Progenitor cell of endocrine pancreas (in vitro differentiated cells): ENCODE results near the gene CDC42BPB. TPM values are rescaled to one million over a fixed set of nuclear protein-coding genes. Genes with fewer than 3 reads are reported as not detected.

Experiments
- DNase-seq: peaks from one replicate; pipeline ENCODE4 v3.0.0; 2021; ENCODE audit warnings: low spot score; ENCODE audit not compliant: unreplicated experiment
- H3K27ac Mint-ChIP-seq: 2 replicates; pipeline ENCODE4 v1.8.0; 2021; ENCODE audit warnings: mild to moderate bottlenecking, moderate library complexity, mixed read lengths
- H3K27me3 Mint-ChIP-seq: 2 replicates; pipeline ENCODE4 v1.8.0; 2021; ENCODE audit warnings: mixed read lengths
- H3K36me3 Mint-ChIP-seq: 2 replicates; pipeline ENCODE4 v1.8.0; 2022; ENCODE audit warnings: mixed read lengths; ENCODE audit not compliant: insufficient read depth
- H3K4me1 Mint-ChIP-seq: 2 replicates; pipeline ENCODE4 v1.8.0; 2021; ENCODE audit warnings: low read depth, mixed read lengths
- H3K4me3 Mint-ChIP-seq: 2 replicates; pipeline ENCODE4 v1.8.0; 2021; ENCODE audit warnings: low read depth, mild to moderate bottlenecking, moderate library complexity, mixed read lengths
- H3K9me3 Mint-ChIP-seq: 2 replicates; pipeline ENCODE4 v1.8.0; 2021; ENCODE audit warnings: low read depth, mixed read lengths
- total RNA-seq: library from RNA; stranded (reverse); gene quantifications from 2 replicates; pipeline ENCODE4 v1.2.1, GENCODE V29; 2021
- TF ChIP-seq, protein P1 (sequence below): fragments of 200-600 bp; sonication (generic); IDR thresholded peaks from one replicate; pipeline ENCODE4 v1.5.0; 2021; ENCODE audit warnings: antibody characterized with exemption, mild to moderate bottlenecking; ENCODE audit not compliant: unreplicated experiment

CDC42BPB gene
- total RNA-seq, 1 donor from 2014 or later = 105 TPM

DNA sequence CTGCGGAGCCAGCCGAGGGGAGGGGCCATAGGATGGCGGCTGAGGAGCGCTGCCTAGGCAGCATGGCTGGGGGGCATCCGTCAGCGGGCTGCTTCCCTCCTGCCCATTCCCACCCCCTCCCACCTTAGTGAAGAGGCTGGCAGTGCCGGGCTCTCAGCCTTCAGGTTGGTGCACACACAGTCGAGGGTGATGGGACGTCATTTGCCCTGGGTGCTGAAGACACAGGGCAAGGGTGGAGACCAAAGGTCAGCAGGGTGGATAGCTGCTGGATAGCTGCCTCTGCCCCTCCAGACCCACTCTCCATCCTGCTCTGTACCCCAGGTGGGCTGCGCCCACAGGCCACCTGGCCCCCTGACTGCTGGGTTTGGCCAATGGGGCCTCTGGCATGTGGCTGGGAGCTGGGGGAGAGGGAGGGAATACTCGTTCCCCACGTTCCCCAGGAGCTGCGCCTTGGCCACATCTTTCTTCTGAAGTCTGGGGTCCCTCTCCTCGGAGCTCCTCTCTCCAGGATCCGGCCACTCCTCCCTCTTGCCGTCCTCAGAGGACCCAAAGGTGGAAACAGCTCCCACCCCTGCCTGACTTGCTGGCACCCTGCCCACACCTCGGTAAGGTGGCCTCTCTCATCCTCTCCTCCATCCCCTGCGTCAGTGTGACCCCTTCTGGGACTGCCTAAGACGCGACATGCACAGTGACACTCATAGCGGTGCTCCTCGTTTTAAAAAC, 11.2 kb upstream of the CDC42BPB start:
- TF ChIP-seq, protein P1, sequence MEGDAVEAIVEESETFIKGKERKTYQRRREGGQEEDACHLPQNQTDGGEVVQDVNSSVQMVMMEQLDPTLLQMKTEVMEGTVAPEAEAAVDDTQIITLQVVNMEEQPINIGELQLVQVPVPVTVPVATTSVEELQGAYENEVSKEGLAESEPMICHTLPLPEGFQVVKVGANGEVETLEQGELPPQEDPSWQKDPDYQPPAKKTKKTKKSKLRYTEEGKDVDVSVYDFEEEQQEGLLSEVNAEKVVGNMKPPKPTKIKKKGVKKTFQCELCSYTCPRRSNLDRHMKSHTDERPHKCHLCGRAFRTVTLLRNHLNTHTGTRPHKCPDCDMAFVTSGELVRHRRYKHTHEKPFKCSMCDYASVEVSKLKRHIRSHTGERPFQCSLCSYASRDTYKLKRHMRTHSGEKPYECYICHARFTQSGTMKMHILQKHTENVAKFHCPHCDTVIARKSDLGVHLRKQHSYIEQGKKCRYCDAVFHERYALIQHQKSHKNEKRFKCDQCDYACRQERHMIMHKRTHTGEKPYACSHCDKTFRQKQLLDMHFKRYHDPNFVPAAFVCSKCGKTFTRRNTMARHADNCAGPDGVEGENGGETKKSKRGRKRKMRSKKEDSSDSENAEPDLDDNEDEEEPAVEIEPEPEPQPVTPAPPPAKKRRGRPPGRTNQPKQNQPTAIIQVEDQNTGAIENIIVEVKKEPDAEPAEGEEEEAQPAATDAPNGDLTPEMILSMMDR = no peak
- Mint-ChIP-seq H3K27ac (no peak overlapping the region), H3K27me3 (no peaks in the 10 kb centered on the region), H3K9me3 (no peaks in the 10 kb centered on the region), H3K4me1 (no peaks in the 10 kb centered on the region), H3K36me3 (no peaks in the 10 kb centered on the region), H3K4me3 (no peak overlapping the region)
- no peak for DNase-seq

DNA sequence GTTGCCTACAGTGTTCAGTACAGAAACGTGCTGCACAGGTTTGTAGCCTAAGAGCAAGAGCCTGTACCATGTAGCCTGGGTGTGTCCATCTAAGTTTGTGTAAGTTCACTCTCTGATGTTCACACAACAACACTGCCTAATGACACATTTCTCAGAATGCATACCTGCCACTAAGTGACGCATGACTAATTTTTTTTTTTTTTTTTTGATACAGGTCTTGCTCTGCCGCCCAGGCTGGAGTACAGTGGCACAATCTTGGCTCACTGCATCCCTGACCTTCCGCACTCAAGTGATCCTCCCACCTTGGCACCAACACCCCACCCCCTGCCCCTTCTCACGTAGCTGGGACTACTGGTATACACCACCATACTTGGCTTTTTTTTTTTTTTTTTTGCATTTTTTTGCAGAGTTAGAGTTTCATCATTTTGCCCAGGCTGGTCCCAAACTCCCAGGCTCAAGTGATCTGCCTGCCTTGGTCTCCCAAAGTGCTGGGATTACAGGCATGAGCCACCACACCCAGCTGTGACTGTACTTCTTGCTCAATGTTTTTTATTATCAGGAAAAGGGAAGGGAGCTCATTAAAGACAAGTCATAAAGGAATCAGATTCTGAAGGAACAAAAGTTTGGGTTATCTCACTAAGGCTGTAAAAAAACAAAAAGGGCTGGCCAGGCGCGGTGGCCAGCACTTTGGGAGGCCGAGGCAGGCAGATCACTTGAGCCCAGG, 10.0 kb upstream of the CDC42BPB start:
- H3K4me1 Mint-ChIP-seq = no peaks in the 10 kb centered on the region
- no peaks in the 10 kb centered on the region for H3K27me3 Mint-ChIP-seq
- TF ChIP-seq, protein P1 = no peak
- DNase-seq = no peak
- H3K27ac Mint-ChIP-seq = no peak overlapping the region
- no peak overlapping the region for H3K4me3 Mint-ChIP-seq
- no peaks in the 10 kb centered on the region for H3K9me3 Mint-ChIP-seq
- no peaks in the 10 kb centered on the region for H3K36me3 Mint-ChIP-seq

DNA sequence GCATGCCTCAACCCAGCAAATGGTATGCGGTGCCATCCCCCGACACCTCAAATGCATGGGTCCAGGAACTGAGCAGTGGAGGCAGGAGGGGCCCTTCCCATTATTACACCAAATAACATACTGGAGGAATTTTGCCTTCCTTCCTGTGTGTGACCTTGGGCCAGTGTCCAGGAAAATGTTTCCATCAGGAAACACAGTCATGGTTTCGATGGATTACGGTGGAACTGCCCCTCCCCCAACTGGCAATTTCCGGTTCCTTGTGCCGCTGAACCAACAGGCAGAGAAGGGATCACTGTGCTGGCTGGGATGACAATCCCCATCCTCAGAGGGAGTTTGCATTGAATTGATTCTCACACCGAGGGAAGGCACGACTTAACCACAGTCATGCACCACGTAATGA, 9.1 kb upstream of the CDC42BPB start:
- H3K4me1 Mint-ChIP-seq = no peaks in the 10 kb centered on the region
- H3K9me3 Mint-ChIP-seq = no peaks in the 10 kb centered on the region
- DNase-seq = no peak
- no peaks in the 10 kb centered on the region for H3K36me3 Mint-ChIP-seq
- no peak overlapping the region for H3K27ac Mint-ChIP-seq
- TF ChIP-seq, protein P1 = no peak
- H3K27me3 Mint-ChIP-seq = no peaks in the 10 kb centered on the region
- H3K4me3 Mint-ChIP-seq = no peak overlapping the region

DNA sequence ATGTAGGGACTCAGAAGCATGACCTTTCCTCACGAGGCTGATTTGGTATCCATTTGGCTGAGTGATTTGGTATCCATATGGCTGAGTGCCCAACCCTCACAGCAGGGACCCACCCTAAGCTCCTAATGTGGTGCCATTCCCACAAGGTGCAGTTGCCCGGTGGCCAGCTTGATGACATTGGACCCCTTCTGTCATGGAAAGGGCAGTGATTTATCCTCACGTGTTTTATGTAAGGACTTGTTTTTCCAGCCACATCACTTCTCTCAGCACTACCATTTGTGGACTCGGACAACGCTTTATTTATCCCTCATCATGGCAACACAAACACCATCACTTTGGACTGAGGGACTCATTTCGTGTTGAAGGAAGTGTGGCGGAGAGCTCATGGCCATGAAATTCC, 8.5 kb upstream of the CDC42BPB start:
- no peak overlapping the region for H3K27ac Mint-ChIP-seq
- H3K4me1 Mint-ChIP-seq = no peaks in the 10 kb centered on the region
- DNase-seq = no peak
- H3K36me3 Mint-ChIP-seq = no peaks in the 10 kb centered on the region
- no peaks in the 10 kb centered on the region for H3K27me3 Mint-ChIP-seq
- no peaks in the 10 kb centered on the region for H3K9me3 Mint-ChIP-seq
- TF ChIP-seq, protein P1 = no peak
- no peak overlapping the region for H3K4me3 Mint-ChIP-seq

DNA sequence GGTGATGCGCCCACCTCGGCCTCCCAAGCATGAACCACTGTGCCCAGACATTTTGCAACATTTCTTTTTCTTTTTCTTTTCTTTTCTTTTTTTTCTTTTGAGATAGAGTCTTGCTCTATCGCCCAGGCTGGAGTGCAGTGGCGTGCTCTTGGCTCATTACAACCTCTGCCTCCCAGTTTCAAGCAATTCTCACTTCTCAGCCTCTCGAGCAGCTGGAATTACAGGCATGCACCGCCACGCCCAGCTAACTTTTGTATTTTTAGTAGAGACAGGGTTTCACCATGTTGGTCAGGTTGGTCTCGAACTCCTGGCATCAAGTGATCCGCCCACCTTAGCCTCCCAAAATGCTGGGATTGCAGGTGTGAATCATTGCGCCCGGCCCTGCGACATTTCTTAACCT, 7.6 kb upstream of the CDC42BPB start:
- H3K27me3 Mint-ChIP-seq = no peaks in the 10 kb centered on the region
- no peak for DNase-seq
- no peaks in the 10 kb centered on the region for H3K36me3 Mint-ChIP-seq
- TF ChIP-seq, protein P1 = no peak
- no peaks in the 10 kb centered on the region for H3K9me3 Mint-ChIP-seq
- peaks cover 2% of the 10 kb centered on the region for H3K4me1 Mint-ChIP-seq
- no peak overlapping the region for H3K27ac Mint-ChIP-seq
- H3K4me3 Mint-ChIP-seq = no peak overlapping the region
